UCSD-AML1 (cell line): ENCODE measurements around the gene GMPPA.

Source experiments
- DNase-seq: peaks from one replicate; lab custom pipeline; 2025; ENCODE audit not compliant: unreplicated experiment; lab: John Stamatoyannopoulos, UW

GMPPA gene

DNA sequence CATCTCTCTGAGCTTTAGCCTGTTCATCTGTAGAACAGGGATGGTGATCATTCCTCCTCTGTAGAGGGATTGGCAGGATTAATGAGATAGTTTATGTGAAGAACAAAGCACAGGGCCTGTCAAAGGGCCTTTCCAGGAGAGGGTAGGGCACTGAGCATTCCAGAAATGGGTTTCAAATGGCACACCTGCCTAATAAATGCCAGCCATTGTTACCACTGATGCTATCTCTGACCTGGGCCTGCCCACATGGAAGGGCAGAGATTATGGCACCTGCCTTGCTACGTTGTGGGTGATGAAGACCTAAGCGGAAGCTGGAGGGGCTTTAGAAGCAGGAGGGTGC, 31.0 kb upstream of the GMPPA start:
- DNase-seq = no peak

DNA sequence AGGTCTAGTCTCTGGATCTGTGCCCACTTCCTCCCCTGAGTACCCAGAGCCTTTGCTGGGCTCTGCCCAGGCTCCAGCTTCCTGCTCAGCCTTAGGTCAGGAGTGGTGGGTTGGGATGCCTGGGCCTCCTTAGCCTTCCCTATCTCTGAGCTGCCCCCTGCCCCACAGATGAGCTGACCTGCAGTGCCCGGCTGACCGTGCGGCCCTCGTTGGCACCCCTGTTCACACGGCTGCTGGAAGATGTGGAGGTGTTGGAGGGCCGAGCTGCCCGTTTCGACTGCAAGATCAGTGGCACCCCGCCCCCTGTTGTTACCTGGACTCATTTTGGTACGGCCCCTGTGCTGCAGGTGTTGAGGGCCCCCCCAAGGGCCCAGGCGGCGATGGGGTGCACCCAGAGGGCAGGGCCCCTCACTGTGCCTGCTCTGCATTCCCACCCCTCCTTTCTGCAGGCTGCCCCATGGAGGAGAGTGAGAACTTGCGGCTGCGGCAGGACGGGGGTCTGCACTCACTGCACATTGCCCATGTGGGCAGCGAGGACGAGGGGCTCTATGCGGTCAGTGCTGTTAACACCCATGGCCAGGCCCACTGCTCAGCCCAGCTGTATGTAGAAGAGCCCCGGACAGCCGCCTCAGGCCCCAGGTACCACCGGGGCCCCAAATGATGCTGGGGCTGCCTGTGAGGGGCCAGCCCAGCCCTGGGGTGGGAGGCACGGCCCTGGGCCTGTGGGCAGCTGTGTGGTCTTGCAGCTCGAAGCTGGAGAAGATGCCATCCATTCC, 30.1 kb upstream of the GMPPA start:
- no peak for DNase-seq

DNA sequence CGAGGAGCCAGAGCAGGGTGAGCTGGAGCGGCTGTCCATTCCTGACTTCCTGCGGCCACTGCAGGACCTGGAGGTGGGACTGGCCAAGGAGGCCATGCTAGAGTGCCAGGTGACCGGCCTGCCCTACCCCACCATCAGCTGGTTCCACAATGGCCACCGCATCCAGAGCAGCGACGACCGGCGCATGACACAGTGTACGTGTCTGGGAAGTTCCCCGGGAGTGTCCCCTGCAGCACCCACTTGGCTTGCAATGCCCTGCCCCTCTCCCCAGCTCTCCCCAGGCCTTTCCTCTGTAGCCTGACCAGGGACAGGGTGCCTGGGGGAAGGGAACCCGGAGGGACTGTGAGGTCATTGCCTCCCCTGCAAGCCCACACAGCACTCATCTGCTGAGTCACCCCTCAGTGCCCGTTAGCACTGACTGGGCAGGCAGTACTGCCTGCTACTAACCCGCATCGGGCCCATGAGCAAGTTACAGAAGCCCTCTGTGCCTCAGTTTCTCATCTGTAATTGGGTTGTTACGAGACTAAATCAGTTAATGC, 29.4 kb upstream of the GMPPA start:
- peak; percentile 13 for DNase-seq

DNA sequence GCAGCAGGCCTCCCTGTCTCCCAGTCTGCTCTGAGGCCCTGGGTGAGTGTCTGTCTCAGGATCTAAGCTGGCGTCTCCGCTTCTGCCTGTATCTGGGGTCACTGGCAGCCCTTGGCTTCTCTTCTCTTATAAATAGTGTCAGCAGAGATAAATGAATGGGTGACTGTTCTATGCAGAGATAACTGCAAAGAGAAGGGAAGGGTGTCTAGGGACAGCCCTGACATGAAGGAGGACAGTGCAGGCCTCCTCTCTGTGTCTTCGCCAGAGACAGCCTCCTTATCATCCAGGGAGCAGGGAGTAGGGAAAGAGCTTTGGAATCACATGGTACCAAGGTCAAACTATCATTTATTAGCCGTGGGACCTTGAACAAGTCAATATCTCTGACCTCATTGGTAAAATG, 28.3 kb upstream of the GMPPA start:
- DNase-seq = no peak

DNA sequence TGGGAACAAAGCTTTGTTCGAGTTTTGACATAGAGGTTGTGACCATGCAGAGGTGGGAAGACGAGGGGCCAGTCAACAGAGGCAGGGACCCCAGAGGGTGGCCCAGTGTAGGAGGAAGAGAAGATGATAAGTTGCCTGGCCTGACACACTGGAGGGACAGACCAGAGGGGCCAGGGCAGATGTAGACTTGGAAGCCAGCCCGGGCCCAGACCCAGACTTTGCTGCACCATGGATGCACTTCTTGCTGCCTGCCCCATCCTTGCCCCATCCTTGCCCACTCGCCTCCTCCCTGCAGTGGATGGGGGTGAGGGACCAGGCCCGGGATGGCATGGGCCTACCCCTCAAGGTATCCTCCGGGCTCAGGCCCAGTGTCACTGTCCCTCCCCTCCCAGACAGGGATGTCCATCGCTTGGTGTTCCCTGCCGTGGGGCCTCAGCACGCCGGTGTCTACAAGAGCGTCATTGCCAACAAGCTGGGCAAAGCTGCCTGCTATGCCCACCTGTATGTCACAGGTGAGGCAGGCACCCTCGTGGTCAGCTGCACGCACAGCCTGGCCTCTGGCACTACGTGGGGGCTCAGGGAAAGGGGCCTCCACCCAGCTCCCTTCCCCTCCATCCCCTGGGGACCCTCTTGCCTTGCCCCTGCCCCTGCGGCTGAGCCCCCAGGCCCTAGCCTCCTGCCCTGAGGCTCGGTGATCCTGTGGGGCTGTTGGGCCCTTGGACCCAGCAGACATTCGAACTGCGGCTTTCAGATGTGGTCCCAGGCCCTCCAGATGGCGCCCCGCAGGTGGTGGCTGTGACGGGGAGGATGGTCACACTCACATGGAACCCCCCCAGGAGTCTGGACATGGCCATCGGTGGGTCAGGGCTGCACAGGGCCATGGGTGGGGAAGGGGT, 27.0 kb upstream of the GMPPA start:
- DNase-seq = no peak

DNA sequence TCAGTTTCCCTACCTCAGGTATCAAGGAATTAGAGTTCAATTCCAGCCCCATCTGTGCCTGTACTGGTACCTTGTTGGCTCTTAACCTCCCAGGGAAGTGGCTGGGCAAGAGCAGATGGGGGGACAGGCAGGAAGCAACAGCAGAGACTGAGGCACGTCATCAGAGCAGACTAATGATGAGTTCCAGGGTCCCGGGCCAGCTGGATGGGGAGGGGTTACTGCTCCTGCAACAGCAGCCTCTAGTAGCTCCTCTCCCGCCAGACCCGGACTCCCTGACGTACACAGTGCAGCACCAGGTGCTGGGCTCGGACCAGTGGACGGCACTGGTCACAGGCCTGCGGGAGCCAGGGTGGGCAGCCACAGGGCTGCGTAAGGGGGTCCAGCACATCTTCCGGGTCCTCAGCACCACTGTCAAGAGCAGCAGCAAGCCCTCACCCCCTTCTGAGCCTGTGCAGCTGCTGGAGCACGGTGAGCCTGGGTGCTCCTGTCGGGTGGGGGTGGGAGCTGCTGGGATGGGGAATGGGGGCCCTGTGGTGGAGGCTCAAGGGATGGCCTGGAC, 26.0 kb upstream of the GMPPA start:
- no peak for DNase-seq

DNA sequence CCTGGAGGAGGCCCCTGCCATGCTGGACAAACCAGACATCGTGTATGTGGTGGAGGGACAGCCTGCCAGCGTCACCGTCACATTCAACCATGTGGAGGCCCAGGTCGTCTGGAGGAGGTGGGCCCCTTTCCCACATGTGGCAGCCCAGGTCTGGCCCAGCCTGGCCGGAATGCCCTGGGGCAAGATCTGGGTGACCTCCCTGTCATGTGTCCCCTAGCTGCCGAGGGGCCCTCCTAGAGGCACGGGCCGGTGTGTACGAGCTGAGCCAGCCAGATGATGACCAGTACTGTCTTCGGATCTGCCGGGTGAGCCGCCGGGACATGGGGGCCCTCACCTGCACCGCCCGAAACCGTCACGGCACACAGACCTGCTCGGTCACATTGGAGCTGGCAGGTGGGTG, 25.2 kb upstream of the GMPPA start:
- DNase-seq = no peak

DNA sequence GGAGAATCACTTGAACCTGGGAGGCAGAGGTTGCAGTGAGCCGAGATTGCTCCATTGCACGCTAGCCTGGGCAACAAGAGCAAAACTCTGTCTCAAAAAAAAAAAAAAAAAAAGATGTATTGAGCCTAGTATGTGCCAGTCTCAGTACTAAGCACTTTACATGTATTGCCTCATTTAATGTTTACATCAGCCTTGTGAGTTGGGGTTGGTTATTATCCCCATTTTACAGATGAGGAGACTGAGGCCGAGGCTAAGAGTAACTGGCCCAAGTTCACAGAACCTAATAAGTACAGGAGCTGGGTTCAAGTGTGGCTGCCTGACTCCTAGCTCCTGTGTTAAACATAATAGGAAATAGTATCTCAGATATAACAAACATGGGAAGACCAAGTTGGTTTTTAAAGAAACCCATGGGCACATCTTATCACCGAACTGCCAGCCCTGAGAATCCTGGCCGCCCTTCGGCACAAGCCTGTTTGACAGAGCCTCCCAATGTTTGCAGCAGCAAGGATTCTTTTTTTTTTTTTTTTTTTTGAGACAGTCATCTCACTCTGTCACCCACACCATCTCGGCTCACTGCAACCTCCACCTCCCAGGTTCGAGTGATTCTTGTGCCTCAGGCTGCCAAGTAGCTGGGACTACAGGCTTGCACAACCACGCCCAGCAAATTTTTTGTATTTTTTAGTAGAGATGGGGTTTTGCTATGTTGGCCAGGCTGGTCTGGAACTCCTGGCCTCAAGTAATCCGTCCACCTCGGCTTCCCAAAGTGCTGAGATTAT, 24.2 kb upstream of the GMPPA start:
- no peak for DNase-seq

DNA sequence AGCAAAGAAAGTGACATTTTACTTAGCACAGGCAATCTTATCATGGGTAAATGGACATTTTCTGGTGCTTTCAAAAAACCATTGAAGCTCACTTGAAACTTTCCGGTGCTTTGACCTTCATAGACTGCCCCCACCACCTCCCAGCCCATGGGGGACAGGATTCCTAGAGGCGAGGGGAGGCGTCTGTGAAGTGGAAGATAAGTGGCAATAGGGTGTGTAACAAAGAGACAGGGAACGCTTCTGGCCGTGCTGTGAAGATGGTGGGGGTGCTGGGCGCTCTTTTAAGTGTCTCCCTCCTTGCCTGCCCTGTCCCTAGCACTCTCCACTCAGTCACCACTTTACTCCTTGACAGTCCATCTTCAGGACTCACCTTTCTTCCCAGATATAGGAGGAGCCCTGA, 23.4 kb upstream of the GMPPA start:
- DNase-seq = no peak

DNA sequence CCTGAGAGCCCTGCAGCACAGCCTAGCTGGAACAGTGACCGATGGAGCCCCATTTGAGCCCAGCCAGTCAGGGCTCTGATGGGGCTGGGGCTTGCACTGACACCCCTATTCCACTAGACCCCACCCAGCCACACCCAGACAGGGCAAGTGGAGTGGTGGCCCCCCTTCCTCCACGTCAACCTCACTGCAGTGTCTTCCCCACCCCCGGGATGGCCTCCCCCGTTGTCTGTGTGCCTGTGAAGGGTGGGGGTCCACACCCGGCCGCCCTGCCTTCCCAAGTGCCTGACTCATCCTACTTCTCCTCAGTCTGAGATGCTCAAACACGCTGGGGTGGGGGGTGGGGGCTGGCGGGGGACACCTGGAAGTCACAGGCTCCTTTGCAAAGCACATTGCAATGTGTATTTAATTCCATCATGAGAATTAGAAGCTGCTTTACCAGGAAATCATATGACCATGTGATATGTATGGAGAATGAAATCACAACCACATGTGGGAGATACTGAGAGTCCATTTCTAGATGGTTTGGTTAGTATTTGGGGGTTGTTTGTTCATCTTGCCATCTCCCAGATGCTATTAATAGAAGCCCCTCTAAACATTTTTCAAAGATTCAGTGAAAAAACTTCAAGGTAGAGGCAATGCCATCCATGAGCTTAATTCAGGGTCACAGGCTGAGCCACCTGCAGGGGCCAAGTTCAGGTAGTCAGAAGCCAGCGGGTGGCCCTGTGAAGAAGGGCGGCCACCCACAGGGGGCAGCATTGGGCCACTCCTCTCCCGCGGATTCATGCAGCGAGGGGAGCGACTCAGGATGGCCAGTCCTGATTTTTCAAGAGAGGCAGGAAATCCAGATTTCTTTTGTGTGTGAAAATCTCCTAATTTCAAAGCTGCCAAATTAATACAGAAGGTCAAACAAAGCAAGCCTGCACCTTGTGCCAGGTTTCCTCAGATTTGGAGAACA, 22.7 kb upstream of the GMPPA start:
- peak; percentile 57 for DNase-seq

DNA sequence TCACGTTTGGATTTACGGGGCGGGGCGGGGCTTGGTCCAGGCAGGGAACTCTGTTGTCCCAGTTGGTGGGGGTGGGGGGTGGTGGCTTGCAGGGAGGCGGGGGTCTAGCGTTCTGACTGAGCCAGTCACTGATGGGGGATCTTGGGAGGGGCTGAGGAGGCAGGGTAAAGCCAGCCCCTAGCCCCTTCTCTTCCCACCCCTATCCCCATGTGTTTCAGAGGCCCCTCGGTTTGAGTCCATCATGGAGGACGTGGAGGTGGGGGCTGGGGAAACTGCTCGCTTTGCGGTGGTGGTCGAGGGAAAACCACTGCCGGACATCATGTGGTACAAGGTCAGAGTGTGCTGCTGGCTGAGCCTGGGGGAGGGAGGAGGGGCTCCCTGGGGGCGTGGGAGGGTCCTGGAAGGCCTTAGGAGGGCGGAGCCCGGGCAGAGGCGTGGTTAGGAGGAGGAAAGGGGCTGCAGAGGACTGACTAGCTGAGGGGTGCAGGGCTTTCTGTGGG, 22.0 kb upstream of the GMPPA start:
- DNase-seq = no peak

DNA sequence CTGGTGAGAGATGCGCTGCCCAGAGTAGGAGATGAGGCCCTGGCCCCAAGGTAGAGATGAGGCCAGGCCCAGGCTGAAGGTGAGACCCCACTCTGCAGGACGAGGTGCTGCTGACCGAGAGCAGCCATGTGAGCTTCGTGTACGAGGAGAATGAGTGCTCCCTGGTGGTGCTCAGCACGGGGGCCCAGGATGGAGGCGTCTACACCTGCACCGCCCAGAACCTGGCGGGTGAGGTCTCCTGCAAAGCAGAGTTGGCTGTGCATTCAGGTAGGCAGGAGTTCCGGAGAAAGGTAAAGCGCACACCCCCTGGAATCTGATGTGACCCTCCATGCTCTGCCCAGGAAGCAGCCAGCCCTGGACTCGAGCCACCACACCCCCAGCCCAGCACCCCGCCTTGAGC, 21.5 kb upstream of the GMPPA start:
- DNase-seq = no peak

DNA sequence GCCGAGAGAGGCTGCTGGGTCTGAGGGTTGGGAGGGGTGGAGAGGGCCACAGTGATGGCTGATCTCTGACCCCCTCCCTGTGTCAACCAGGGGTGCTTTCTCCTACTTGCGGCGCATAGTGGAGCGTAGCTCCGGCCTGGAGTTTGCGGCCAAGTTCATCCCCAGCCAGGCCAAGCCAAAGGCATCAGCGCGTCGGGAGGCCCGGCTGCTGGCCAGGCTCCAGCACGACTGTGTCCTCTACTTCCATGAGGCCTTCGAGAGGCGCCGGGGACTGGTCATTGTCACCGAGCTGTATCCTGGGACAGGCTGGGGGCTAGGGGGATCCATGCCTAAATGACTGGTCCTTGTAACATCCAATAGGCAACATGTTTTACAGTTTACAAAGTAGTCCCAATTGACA, 20.9 kb upstream of the GMPPA start:
- no peak for DNase-seq

DNA sequence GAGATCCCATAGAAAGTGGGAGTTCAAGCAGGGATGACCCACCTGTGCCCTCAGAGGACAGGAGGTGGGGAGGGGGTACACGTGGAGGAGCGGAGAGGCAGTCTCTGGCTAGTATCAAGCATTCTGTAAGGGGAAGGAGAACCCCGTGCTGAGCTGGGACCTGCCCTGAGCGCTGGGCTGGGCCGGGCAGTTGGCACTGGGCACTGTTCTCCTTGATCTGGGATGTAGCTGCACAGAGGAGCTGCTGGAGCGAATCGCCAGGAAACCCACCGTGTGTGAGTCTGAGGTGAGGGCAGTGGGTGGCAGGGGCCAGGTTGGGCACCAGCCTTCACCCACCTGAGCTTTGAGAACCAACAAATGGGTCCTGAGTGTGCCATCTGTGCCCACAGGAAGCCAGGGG, 19.8 kb upstream of the GMPPA start:
- no peak for DNase-seq

DNA sequence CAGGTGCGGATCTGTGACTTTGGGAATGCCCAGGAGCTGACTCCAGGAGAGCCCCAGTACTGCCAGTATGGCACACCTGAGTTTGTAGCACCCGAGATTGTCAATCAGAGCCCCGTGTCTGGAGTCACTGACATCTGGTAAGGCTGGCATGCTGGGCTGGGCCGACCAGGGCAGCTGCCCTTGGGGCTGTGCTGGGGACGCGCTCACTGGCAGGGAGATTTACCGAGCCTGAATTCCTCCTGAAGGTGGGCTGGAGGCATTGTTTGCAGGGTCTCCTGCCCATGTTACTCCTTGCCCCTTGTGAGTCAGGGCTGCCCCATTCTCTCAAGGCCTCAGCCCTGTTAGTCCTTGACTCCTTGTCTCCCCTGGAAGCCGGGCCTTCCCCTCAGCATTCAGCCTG, 18.7 kb upstream of the GMPPA start:
- DNase-seq = no peak

DNA sequence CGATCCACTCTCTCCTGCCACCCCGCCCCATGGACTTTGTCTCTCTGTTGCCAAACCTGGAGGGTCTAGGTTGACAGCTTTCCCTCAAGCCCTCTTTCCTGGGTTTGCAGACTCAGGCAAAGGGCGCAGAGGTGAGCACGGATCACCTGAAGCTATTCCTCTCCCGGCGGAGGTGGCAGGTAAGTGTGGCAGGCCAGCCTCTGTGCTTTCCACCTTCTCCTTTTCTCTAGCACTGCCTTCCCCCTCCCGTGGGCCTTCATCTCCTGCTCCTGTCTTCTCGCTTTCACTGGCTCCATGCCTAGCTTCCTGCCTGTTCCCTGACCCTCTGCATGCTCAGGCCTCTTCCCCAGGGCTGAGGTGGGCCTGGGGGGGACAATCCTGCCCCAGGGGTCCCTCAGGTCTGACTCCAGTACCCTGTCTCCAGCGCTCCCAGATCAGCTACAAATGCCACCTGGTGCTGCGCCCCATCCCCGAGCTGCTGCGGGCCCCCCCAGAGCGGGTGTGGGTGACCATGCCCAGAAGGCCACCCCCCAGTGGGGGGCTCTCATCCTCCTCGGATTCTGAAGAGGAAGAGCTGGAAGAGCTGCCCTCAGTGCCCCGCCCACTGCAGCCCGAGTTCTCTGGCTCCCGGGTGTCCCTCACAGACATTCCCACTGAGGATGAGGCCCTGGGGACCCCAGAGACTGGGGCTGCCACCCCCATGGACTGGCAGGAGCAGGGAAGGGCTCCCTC, 15.9 kb upstream of the GMPPA start:
- no peak for DNase-seq

DNA sequence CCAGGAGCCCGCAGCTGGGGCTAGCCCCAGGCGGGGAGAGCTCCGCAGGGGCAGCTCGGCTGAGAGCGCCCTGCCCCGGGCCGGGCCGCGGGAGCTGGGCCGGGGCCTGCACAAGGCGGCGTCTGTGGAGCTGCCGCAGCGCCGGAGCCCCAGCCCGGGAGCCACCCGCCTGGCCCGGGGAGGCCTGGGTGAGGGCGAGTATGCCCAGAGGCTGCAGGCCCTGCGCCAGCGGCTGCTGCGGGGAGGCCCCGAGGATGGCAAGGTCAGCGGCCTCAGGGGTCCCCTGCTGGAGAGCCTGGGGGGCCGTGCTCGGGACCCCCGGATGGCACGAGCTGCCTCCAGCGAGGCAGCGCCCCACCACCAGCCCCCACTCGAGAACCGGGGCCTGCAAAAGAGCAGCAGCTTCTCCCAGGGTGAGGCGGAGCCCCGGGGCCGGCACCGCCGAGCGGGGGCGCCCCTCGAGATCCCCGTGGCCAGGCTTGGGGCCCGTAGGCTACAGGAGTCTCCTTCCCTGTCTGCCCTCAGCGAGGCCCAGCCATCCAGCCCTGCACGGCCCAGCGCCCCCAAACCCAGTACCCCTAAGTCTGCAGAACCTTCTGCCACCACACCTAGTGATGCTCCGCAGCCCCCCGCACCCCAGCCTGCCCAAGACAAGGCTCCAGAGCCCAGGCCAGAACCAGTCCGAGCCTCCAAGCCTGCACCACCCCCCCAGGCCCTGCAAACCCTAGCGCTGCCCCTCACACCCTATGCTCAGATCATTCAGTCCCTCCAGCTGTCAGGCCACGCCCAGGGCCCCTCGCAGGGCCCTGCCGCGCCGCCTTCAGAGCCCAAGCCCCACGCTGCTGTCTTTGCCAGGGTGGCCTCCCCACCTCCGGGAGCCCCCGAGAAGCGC, 15.0 kb upstream of the GMPPA start:
- DNase-seq = no peak
